K562 (cell line): ENCODE measurements around the gene ACBD3. TPM values are rescaled to one million over a fixed set of nuclear protein-coding genes. Genes with fewer than 3 reads are reported as not detected.
A peak's percentile ranks its signal among the peaks of the same experiment; 100 is the strongest.

Experiments used
- ATF6 ChIP-seq: sonication (generic); formaldehyde crosslinking; IDR thresholded peaks from 2 replicates; pipeline ENCODE4 v1.4.0; 2020; ENCODE audit warnings: mild to moderate bottlenecking, missing genetic modification reagents
- BRF2 ChIP-seq: IDR thresholded peaks from 3 replicates; pipeline ENCODE4 v1.6.1; 2011; ENCODE audit warnings: borderline replicate concordance, mild to moderate bottlenecking; ENCODE audit not compliant: insufficient read length, insufficient read depth
- ETV6 ChIP-seq, 3 experiments: fragments of 150-350 bp in 1 of 3; sonication (generic) in 1 of 3; formaldehyde crosslinking in 1 of 3; IDR thresholded peaks; 2 replicates each; pipeline versions ENCODE4 v1.6.1 to v1.8.0; 2014 to 2022; ENCODE audit warnings: borderline replicate concordance in 2 of 3, low read depth in 2 of 3, antibody characterized with exemption in 1 of 3, low read length in 1 of 3, mild to moderate bottlenecking in 1 of 3, missing genetic modification reagents in 1 of 3
- KLF10 ChIP-seq: fragments of 250-450 bp; sonication (Bioruptor Pico); IDR thresholded peaks from 2 replicates; pipeline ENCODE4 v1.6.1; 2021; ENCODE audit warnings: matching md5 sums
- MTF1 ChIP-seq: fragments of 250-450 bp; sonication (Bioruptor Pico); IDR thresholded peaks from 2 replicates; pipeline ENCODE4 v1.9.0; 2021; ENCODE audit warnings: moderate library complexity, mild to moderate bottlenecking, inconsistent platforms, borderline replicate concordance
- NRF1 ChIP-seq, 2 experiments: fragments of 450-650 bp; IDR thresholded peaks in 1 of 2; conservative IDR thresholded peaks in 1 of 2; 2 replicates each; pipeline ENCODE4 v1.6.1; 2014; ENCODE audit warnings: mild to moderate bottlenecking in 2 of 2
- PKNOX1 ChIP-seq: fragments of 450-650 bp; IDR thresholded peaks from 2 replicates; pipeline ENCODE4 v1.6.1; 2016
- POLR2G ChIP-seq: fragments of 200-400 bp; formaldehyde crosslinking; IDR thresholded peaks from 2 replicates; pipeline ENCODE4 v1.6.1; 2017; ENCODE audit warnings: low read depth, mild to moderate bottlenecking, antibody characterized with exemption, low read length, moderate library complexity
- SAFB2 ChIP-seq: fragments of 200-400 bp; formaldehyde crosslinking; IDR thresholded peaks from 2 replicates; pipeline ENCODE4 v1.6.1; 2018; ENCODE audit warnings: borderline replicate concordance, low read length, low read depth, moderate library complexity; ENCODE audit not compliant: severe bottlenecking
- TFAM ChIP-seq: fragments of 250-450 bp; sonication (Bioruptor Pico); conservative IDR thresholded peaks from 2 replicates; pipeline ENCODE4 v1.5.0; 2021; ENCODE audit warnings: mild to moderate bottlenecking, moderate library complexity
- ZNF133 ChIP-seq: fragments of 250-450 bp; sonication (Bioruptor Pico); IDR thresholded peaks from 2 replicates; pipeline ENCODE4 v1.4.0; 2020; ENCODE audit warnings: mild to moderate bottlenecking
- ZNF217 ChIP-seq: sonication (generic); formaldehyde crosslinking; IDR thresholded peaks from 2 replicates; pipeline ENCODE4 v1.8.0; 2022; ENCODE audit warnings: mild to moderate bottlenecking, missing genetic modification reagents
- ZNF57 ChIP-seq: fragments of 450-650 bp; formaldehyde crosslinking; IDR thresholded peaks from 2 replicates; pipeline ENCODE4 v1.4.0; 2020; ENCODE audit warnings: mild to moderate bottlenecking, moderate library complexity
- ZNF644 ChIP-seq: fragments of 200-800 bp; sonication (Bioruptor generic); IDR thresholded peaks from 2 replicates; pipeline ENCODE4 v1.6.1; 2016; ENCODE audit warnings: low read depth, missing genetic modification characterization, missing compliant biosample characterization
- polyA plus RNA-seq, 8 experiments: library from polyadenylated mRNA; depleted of rRNA in 4 of 8; stranded (reverse) in 5 of 8; unstranded in 3 of 8; fragments of >200 nt; fragmentation: Nextera tagmentation in 2 of 8; fragmentation: Illumina TruSeq in 1 of 8; extraction: Ambion mirVana in 2 of 8; extraction: Trizol in 1 of 8; gene quantifications; 2 replicates each; pipeline versions ENCODE4 v1.2.1 to v1.2.3, GENCODE V29; 2011 to 2014; ENCODE audit warnings: inconsistent platforms in 1 of 8, missing spikeins in 1 of 8
- total RNA-seq, 7 experiments: library from RNA; depleted of rRNA in 6 of 7; stranded (reverse); fragments of >200 nt in 6 of 7; fragmentation: Illumina TruSeq in 2 of 7; extraction: Trizol in 2 of 7; gene quantifications; 2 replicates each; pipeline versions ENCODE4 v1.2.1 to v1.2.3, GENCODE V29; 2011 to 2021; ENCODE audit warnings: low replicate concordance in 1 of 7
- TF ChIP-seq, protein P1 (sequence below): fragments of 150-350 bp; IDR thresholded peaks from 2 replicates; pipeline ENCODE4 v1.6.1; 2014; ENCODE audit warnings: low read depth, mild to moderate bottlenecking, low read length, borderline replicate concordance
- TF ChIP-seq, protein P2 (sequence below): fragments of 250-450 bp; sonication (Bioruptor Pico); IDR thresholded peaks from 2 replicates; pipeline ENCODE4 v1.8.0; 2021; ENCODE audit warnings: mild to moderate bottlenecking, moderate library complexity

The ACBD3 gene
- total and polyA plus RNA-seq, 9 of the 15 experiments (the other 6 are each of a cell fraction or from before 2014, with no cell fraction given): 11.1 to 36.7 (median 26.9) TPM

DNA sequence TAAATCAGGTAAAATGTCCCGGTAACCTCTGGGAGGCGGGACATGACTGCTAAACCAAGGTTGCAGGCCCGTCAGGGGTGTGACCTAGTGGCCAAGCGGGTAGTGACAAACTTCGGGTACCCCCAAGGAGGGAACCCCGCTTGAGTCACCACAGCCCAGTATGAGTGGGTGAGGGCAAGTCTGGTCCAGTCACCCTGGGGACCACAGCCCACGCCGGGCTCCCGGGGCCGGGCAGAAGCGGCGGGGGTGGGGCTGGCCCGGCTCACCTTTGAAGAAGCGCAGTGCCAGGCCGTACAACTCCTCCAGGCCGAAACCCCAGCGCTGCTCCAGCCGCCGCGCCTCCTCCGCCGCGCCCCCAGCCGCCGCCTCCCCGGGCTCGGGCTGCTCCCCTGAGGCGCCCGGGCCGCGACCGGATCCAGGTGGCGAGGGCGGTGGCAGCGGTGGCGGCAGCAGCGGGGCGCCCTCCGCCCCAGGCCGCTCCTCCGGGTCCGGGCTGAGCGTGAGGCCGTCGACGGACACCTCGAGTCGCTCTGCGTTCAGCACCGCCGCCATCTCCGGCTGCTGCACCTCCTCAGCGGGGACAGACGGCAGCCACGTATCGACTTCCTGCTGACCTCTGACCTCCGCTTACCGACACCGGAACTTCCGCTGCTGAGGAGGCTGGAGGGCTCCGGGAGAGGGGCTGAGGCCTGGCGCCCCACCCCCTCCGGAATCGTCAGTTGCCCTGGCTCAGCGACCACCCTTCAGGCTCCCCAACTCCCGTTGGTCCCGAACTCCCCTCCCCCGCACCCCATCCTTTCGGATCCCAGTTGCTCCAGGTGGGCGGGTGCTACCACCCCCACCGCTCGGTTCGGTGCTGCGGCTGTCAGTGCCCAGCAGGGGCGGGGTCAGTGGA, at the start of gene ACBD3 (continued):
- TF ChIP-seq, protein P1, sequence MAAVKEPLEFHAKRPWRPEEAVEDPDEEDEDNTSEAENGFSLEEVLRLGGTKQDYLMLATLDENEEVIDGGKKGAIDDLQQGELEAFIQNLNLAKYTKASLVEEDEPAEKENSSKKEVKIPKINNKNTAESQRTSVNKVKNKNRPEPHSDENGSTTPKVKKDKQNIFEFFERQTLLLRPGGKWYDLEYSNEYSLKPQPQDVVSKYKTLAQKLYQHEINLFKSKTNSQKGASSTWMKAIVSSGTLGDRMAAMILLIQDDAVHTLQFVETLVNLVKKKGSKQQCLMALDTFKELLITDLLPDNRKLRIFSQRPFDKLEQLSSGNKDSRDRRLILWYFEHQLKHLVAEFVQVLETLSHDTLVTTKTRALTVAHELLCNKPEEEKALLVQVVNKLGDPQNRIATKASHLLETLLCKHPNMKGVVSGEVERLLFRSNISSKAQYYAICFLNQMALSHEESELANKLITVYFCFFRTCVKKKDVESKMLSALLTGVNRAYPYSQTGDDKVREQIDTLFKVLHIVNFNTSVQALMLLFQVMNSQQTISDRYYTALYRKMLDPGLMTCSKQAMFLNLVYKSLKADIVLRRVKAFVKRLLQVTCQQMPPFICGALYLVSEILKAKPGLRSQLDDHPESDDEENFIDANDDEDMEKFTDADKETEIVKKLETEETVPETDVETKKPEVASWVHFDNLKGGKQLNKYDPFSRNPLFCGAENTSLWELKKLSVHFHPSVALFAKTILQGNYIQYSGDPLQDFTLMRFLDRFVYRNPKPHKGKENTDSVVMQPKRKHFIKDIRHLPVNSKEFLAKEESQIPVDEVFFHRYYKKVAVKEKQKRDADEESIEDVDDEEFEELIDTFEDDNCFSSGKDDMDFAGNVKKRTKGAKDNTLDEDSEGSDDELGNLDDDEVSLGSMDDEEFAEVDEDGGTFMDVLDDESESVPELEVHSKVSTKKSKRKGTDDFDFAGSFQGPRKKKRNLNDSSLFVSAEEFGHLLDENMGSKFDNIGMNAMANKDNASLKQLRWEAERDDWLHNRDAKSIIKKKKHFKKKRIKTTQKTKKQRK: no peak
- no peak for TF ChIP-seq ZNF644 (tag)
- TF ChIP-seq ETV6 (IDR thresholded peaks at IDR 0.05; ENCODE audit: borderline replicate concordance in 1 of 2, low read depth in 2 of 2, low read length in 1 of 2): 0 out of 4 replicates have a peak, but pooled peaks of 1 of the 2 experiments have one; percentile 27
- no peak for TF ChIP-seq ETV6 (CRISPR knock-in tag; IDR thresholded peaks at IDR 0.05; ENCODE audit: borderline replicate concordance)
- TF ChIP-seq NRF1 (conservative IDR thresholded peaks at IDR 0.05 in 1 of 2, IDR thresholded peaks at IDR 0.05 in 1 of 2): peak; percentile 47 to 67; a peak in 1 of 4 replicates
- TF ChIP-seq MTF1 (CRISPR knock-in tag): no peak
- peak; percentile 100 for TF ChIP-seq POLR2G
- TF ChIP-seq ZNF217 (CRISPR knock-in tag): no peak
- no peak for TF ChIP-seq TFAM (CRISPR knock-in tag)
- TF ChIP-seq BRF2: no peak
- no peak for TF ChIP-seq SAFB2
- TF ChIP-seq KLF10: no peak
- no peak for TF ChIP-seq ZNF57 (CRISPR knock-in tag)
- TF ChIP-seq, protein P2, sequence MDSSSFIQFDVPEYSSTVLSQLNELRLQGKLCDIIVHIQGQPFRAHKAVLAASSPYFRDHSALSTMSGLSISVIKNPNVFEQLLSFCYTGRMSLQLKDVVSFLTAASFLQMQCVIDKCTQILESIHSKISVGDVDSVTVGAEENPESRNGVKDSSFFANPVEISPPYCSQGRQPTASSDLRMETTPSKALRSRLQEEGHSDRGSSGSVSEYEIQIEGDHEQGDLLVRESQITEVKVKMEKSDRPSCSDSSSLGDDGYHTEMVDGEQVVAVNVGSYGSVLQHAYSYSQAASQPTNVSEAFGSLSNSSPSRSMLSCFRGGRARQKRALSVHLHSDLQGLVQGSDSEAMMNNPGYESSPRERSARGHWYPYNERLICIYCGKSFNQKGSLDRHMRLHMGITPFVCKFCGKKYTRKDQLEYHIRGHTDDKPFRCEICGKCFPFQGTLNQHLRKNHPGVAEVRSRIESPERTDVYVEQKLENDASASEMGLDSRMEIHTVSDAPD: no peak
- TF ChIP-seq PKNOX1: peak; percentile 93
- TF ChIP-seq ATF6 (CRISPR knock-in tag): peak; percentile 58; the same call in 1 of the 2 replicates
- TF ChIP-seq ZNF133 (CRISPR knock-in tag): no peak
